GM18517 (cell line): ENCODE data around the gene NRIP1.

Experiments used
- ATAC-seq: cut with Tn5 transposase; IDR thresholded peaks from one replicate; pipeline ENCODE4 v1.9.1; 2021; ENCODE audit warnings: mild to moderate bottlenecking, moderate library complexity; ENCODE audit not compliant: unreplicated experiment

NRIP1 gene

GRCh38 chr21:15009837-15010363 is 54.9 kb downstream of the NRIP1 start:
- no peak for ATAC-seq

GRCh38 chr21:15007716-15008296 is 57.0 kb downstream of the NRIP1 start:
- ATAC-seq: no peak

- no peak for ATAC-seq
These were observed 58.1 kb downstream of the NRIP1 start for GRCh38 chr21:15006594-15007230.

- ATAC-seq: no peak
These were observed 59.4 kb downstream of the NRIP1 start for GRCh38 chr21:15005391-15005790.

- no peak for ATAC-seq
These were observed 60.0 kb downstream of the NRIP1 start for GRCh38 chr21:15004721-15005370.

- ATAC-seq: no peak
These were observed 61.2 kb downstream of the NRIP1 start for GRCh38 chr21:15003463-15004135.

- ATAC-seq: no peak
These were observed 62.8 kb downstream of the NRIP1 start for GRCh38 chr21:15001857-15002606.

- no peak for ATAC-seq
These were observed 63.7 kb downstream of the NRIP1 start for GRCh38 chr21:15001113-15001512.

- no peak for ATAC-seq
These were observed 64.7 kb downstream of the NRIP1 start for GRCh38 chr21:15000081-15000480.

GRCh38 chr21:14998784-14999183 is 66.0 kb downstream of the NRIP1 start:
- no peak for ATAC-seq

GRCh38 chr21:14998336-14998735 is 66.5 kb downstream of the NRIP1 start:
- ATAC-seq: no peak

GRCh38 chr21:14995695-14996490 is 68.9 kb downstream of the NRIP1 start:
- no peak for ATAC-seq

GRCh38 chr21:14995226-14995625 is 69.6 kb downstream of the NRIP1 start:
- no peak for ATAC-seq

- no peak for ATAC-seq
These were observed 71.7 kb downstream of the NRIP1 start for GRCh38 chr21:14993115-14993514.

GRCh38 chr21:14991957-14992356 is 72.8 kb downstream of the NRIP1 start:
- no peak for ATAC-seq

GRCh38 chr21:14989359-14989758 is 75.4 kb downstream of the NRIP1 start:
- no peak for ATAC-seq

GRCh38 chr21:14988760-14989159 is 76.0 kb downstream of the NRIP1 start:
- ATAC-seq: no peak

- ATAC-seq: no peak
These were observed 77.2 kb downstream of the NRIP1 start for GRCh38 chr21:14987370-14988170.

- no peak for ATAC-seq
These were observed 79.5 kb downstream of the NRIP1 start for GRCh38 chr21:14985306-14985705.
